BLaER1 treated with 17β-estradiol and CSF1 and Interleukin-3, amounts not matched to agents 10 nM and 100 nM (cell line): ENCODE data around the gene STXBP4.

Experiments used
- H3K27ac ChIP-seq, 11 experiments: shearing (Covaris generic); formaldehyde crosslinking; 2 replicates each; pipeline ENCODE4 v1.8.1; 2022
- H3K27me3 ChIP-seq, 11 experiments: shearing (Covaris generic); formaldehyde crosslinking; 2 replicates each; pipeline ENCODE4 v1.8.1; 2022
- H3K36me3 ChIP-seq, 11 experiments: shearing (Covaris generic); formaldehyde crosslinking; 2 replicates each; pipeline ENCODE4 v1.8.1; 2022
- H3K4me1 ChIP-seq, 10 experiments: shearing (Covaris generic); formaldehyde crosslinking; 2 replicates each; pipeline ENCODE4 v1.8.1; 2022
- H3K4me2 ChIP-seq, 11 experiments: shearing (Covaris generic); formaldehyde crosslinking; 2 replicates each; pipeline ENCODE4 v1.8.1; 2022
- H3K4me3 ChIP-seq, 10 experiments: shearing (Covaris generic); formaldehyde crosslinking; 2 replicates each; pipeline ENCODE4 v1.8.1; 2022
- H3K9ac ChIP-seq, 11 experiments: shearing (Covaris generic); formaldehyde crosslinking; 2 replicates each; pipeline ENCODE4 v1.8.1; 2022
- H3K9me3 ChIP-seq, 11 experiments: shearing (Covaris generic); formaldehyde crosslinking; replicated peaks in 1 of 11; 2 replicates each; pipeline ENCODE4 v1.8.1; 2022
- H4K20me1 ChIP-seq, 11 experiments: shearing (Covaris generic); formaldehyde crosslinking; 2 replicates each; pipeline ENCODE4 v1.8.1; 2022
- Cebpa-rat ChIP-seq, 11 experiments: shearing (Covaris generic); IDR thresholded peaks; 2 replicates each; pipeline ENCODE4 v1.8.1; 2022

Gene STXBP4

GRCh38 chr17:54968262-54968987 lies at the start of gene STXBP4, which contains the start of gene COX11:
Gene STXBP4, plus strand, starts transcription at chr17:54968765. Its CDS starts 17,455 bp downstream, at chr17:54986220.
Gene COX11, minus strand, starts transcription at chr17:54968654. Its CDS starts 8 bp downstream, at chr17:54968646.
- TF ChIP-seq Cebpa-rat (IDR thresholded peaks at IDR 0.05) = no peak
- H3K27me3 ChIP-seq = no peaks in the 10 kb centered on the region
- H3K36me3 ChIP-seq = peaks cover 19 to 27% (median 24%) of the 10 kb centered on the region in 11 experiments
- no peaks in the 10 kb centered on the region for H3K9me3 ChIP-seq
- H3K4me3 ChIP-seq = peak within 1 kb of the TSS; percentile 90 to 100 (median 95)
- peak within 1 kb of the TSS; percentile 73 to 89 (median 85) for H3K27ac ChIP-seq
- H3K4me2 ChIP-seq = peak within 1 kb of the TSS; percentile 83 to 96 (median 89)
- H4K20me1 ChIP-seq = peaks cover 0 to 12% (median 0%) of the 10 kb centered on the region in 11 experiments; a peak in 5 of 22 replicates
- H3K4me1 ChIP-seq = peaks cover 21 to 37% (median 28%) of the 10 kb centered on the region in 10 experiments
- peak within 1 kb of the TSS; percentile 86 to 96 (median 91) for H3K9ac ChIP-seq

- H3K36me3 ChIP-seq = no peaks in the 10 kb centered on the region
- H3K4me1 ChIP-seq = no peaks in the 10 kb centered on the region
- no peak for TF ChIP-seq Cebpa-rat (IDR thresholded peaks at IDR 0.05)
- H3K27ac ChIP-seq = no peak overlapping the region
- H4K20me1 ChIP-seq = no peaks in the 10 kb centered on the region
- no peak overlapping the region for H3K4me3 ChIP-seq
- peaks cover 5 to 25% (median 20%) of the 10 kb centered on the region in 11 experiments; a peak in 19 of 22 replicates for H3K9me3 ChIP-seq
- H3K27me3 ChIP-seq = no peaks in the 10 kb centered on the region
- H3K9ac ChIP-seq = no peak overlapping the region
- no peak overlapping the region for H3K4me2 ChIP-seq
These were observed 49.1 kb upstream of the STXBP4 start for GRCh38 chr17:54919425-54919824.

- no peak for TF ChIP-seq Cebpa-rat (IDR thresholded peaks at IDR 0.05)
- Histone ChIP-seq H3K27ac (no peak overlapping the region), H3K9me3 (peaks cover 5 to 23% (median 20%) of the 10 kb centered on the region in 11 experiments; a peak in 19 of 22 replicates), H3K4me1 (no peaks in the 10 kb centered on the region), H3K4me3 (no peak overlapping the region), H3K36me3 (no peaks in the 10 kb centered on the region), H3K9ac (no peak overlapping the region), H4K20me1 (no peaks in the 10 kb centered on the region), H3K4me2 (no peak overlapping the region), H3K27me3 (no peaks in the 10 kb centered on the region)
These were observed 47.7 kb upstream of the STXBP4 start for GRCh38 chr17:54920819-54921218.

- no peaks in the 10 kb centered on the region for H3K4me1 ChIP-seq
- no peaks in the 10 kb centered on the region for H3K27me3 ChIP-seq
- no peaks in the 10 kb centered on the region for H3K9me3 ChIP-seq
- no peak overlapping the region for H3K9ac ChIP-seq
- H3K36me3 ChIP-seq = no peaks in the 10 kb centered on the region
- TF ChIP-seq Cebpa-rat (IDR thresholded peaks at IDR 0.05) = no peak
- H4K20me1 ChIP-seq = no peaks in the 10 kb centered on the region
- no peak overlapping the region for H3K4me3 ChIP-seq
- no peak overlapping the region for H3K4me2 ChIP-seq
- no peak overlapping the region for H3K27ac ChIP-seq
These were observed 44.2 kb upstream of the STXBP4 start for GRCh38 chr17:54924405-54924804.

- Histone ChIP-seq H3K9ac (no peak overlapping the region), H3K36me3 (no peaks in the 10 kb centered on the region)
- no peak for TF ChIP-seq Cebpa-rat (IDR thresholded peaks at IDR 0.05)
These were observed 41.0 kb upstream of the STXBP4 start for GRCh38 chr17:54927525-54927924.

GRCh38 chr17:54932711-54933110 lies 35.9 kb upstream of the STXBP4 start:
- H3K36me3 ChIP-seq = no peaks in the 10 kb centered on the region

More at GRCh38 chr17:54927525-54927924, 41.0 kb upstream of the STXBP4 start:
- H4K20me1 ChIP-seq = no peaks in the 10 kb centered on the region
- no peaks in the 10 kb centered on the region for H3K27me3 ChIP-seq
- no peaks in the 10 kb centered on the region for H3K9me3 ChIP-seq
- no peak overlapping the region for H3K4me2 ChIP-seq
- H3K27ac ChIP-seq = no peak overlapping the region
- no peak overlapping the region for H3K4me3 ChIP-seq
- H3K4me1 ChIP-seq = no peaks in the 10 kb centered on the region

GRCh38 chr17:54933921-54934320 lies 34.6 kb upstream of the STXBP4 start:
- Histone ChIP-seq H3K4me1 (no peaks in the 10 kb centered on the region), H3K36me3 (no peaks in the 10 kb centered on the region), H3K9me3 (no peaks in the 10 kb centered on the region), H4K20me1 (no peaks in the 10 kb centered on the region), H3K27ac (no peak overlapping the region), H3K9ac (no peak overlapping the region), H3K4me2 (no peak overlapping the region), H3K4me3 (no peak overlapping the region), H3K27me3 (no peaks in the 10 kb centered on the region)
- TF ChIP-seq Cebpa-rat (IDR thresholded peaks at IDR 0.05) = no peak

More at GRCh38 chr17:54932711-54933110, 35.9 kb upstream of the STXBP4 start:
- Histone ChIP-seq H3K27ac (no peak overlapping the region), H3K9me3 (no peaks in the 10 kb centered on the region), H3K9ac (no peak overlapping the region), H3K27me3 (no peaks in the 10 kb centered on the region), H3K4me3 (no peak overlapping the region), H3K4me1 (no peaks in the 10 kb centered on the region), H3K4me2 (no peak overlapping the region), H4K20me1 (no peaks in the 10 kb centered on the region)
- no peak for TF ChIP-seq Cebpa-rat (IDR thresholded peaks at IDR 0.05)

GRCh38 chr17:54935471-54935870 lies 33.1 kb upstream of the STXBP4 start:
- no peaks in the 10 kb centered on the region for H3K36me3 ChIP-seq

GRCh38 chr17:54937018-54937417 lies 31.5 kb upstream of the STXBP4 start:
- H3K36me3 ChIP-seq = no peaks in the 10 kb centered on the region

More at GRCh38 chr17:54935471-54935870, 33.1 kb upstream of the STXBP4 start:
- Histone ChIP-seq H3K27me3 (no peaks in the 10 kb centered on the region), H3K4me1 (no peaks in the 10 kb centered on the region), H3K4me3 (no peak overlapping the region), H4K20me1 (no peaks in the 10 kb centered on the region), H3K9me3 (no peaks in the 10 kb centered on the region), H3K27ac (no peak overlapping the region), H3K4me2 (no peak overlapping the region), H3K9ac (no peak overlapping the region)
- no peak for TF ChIP-seq Cebpa-rat (IDR thresholded peaks at IDR 0.05)

GRCh38 chr17:54937426-54937825 lies 31.1 kb upstream of the STXBP4 start:
- no peak overlapping the region for H3K4me3 ChIP-seq
- no peak overlapping the region for H3K27ac ChIP-seq
- no peak overlapping the region for H3K9ac ChIP-seq
- no peaks in the 10 kb centered on the region for H3K36me3 ChIP-seq
- no peak overlapping the region for H3K4me2 ChIP-seq
- no peaks in the 10 kb centered on the region for H3K9me3 ChIP-seq
- no peaks in the 10 kb centered on the region for H3K27me3 ChIP-seq
- no peaks in the 10 kb centered on the region for H3K4me1 ChIP-seq
- H4K20me1 ChIP-seq = no peaks in the 10 kb centered on the region
- no peak for TF ChIP-seq Cebpa-rat (IDR thresholded peaks at IDR 0.05)

More at GRCh38 chr17:54937018-54937417, 31.5 kb upstream of the STXBP4 start:
- Histone ChIP-seq H3K4me2 (no peak overlapping the region), H3K9ac (no peak overlapping the region), H3K27me3 (no peaks in the 10 kb centered on the region), H4K20me1 (no peaks in the 10 kb centered on the region), H3K9me3 (no peaks in the 10 kb centered on the region), H3K4me1 (no peaks in the 10 kb centered on the region), H3K4me3 (no peak overlapping the region), H3K27ac (no peak overlapping the region)
- TF ChIP-seq Cebpa-rat (IDR thresholded peaks at IDR 0.05) = no peak
